ENCODE results near the gene CLMN. TPM values are rescaled to one million over a fixed set of nuclear protein-coding genes. Genes with fewer than 3 reads are reported as not detected.

The CLMN gene
- total and polyA plus RNA-seq, 2 of the 4 experiments (the other 2 are of a cell fraction): 0.10 to 0.18 TPM

GRCh38 chr14:95315156-95315555 is 4.6 kb downstream of the CLMN start:
- no peaks in the 10 kb centered on the region for H3K9me1 ChIP-seq (ENCODE audit: insufficient read depth, low read length)
- 57% methylated on average over 1 of the region's 6 CpGs; no CpG with 5 or more reads in 1 of the 2 experiments for WGBS, 2 experiments (ENCODE audit: extremely low coverage in 2 of 2, insufficient read length in 1 of 2)
- H4K20me1 ChIP-seq (ENCODE audit: insufficient read depth, low read length): no peaks in the 10 kb centered on the region
- peaks cover 17% of the 10 kb centered on the region for H3K27me3 ChIP-seq (ENCODE audit: control insufficient read depth, insufficient read depth, low read length)
- in situ Hi-C loops (cut with MboI; ENCODE audit: low sequenced_read_pairs) (no loop called here), intact Hi-C loops (cut with micrococcal nuclease) (no loop called here), dilution Hi-C loops (cut with HindIII; ENCODE audit: low sequenced_read_pairs, unreplicated experiment) (no loop called here)
- no peak overlapping the region for H3K18ac ChIP-seq (ENCODE audit: low read depth, low read length)
- H3K79me1 ChIP-seq (ENCODE audit: low read depth in 1 of 2, low read length in 2 of 2): no peaks in the 10 kb centered on the region
- H2BK20ac ChIP-seq (ENCODE audit: low read depth, low read length): no peak overlapping the region
- H2BK15ac ChIP-seq (ENCODE audit: low read depth, low read length): no peak overlapping the region
- H2BK120ac ChIP-seq (ENCODE audit: low read depth, low read length): no peak overlapping the region
- no peaks in the 10 kb centered on the region for H3K36me3 ChIP-seq (ENCODE audit: control insufficient read depth, insufficient read depth, low read length)
- ChIA-PET CTCF (no interaction called here), POLR2A (ENCODE audit: unreplicated experiment) (no interaction called here)
- H3K27ac ChIP-seq (ENCODE audit: insufficient read depth, low read length): no peak overlapping the region
- DNase-seq (no peak), ATAC-seq (ENCODE audit: low read depth) (no peak)
- no peak overlapping the region for H3K14ac ChIP-seq (replicated peaks; ENCODE audit: low read depth, low read length)
- H4K8ac ChIP-seq (ENCODE audit: low read depth in 2 of 2, low read length in 2 of 2): no peak overlapping the region
- BruUV-seq (replicated peaks): no TSS peak
- no peaks in the 10 kb centered on the region; the same call in 1 of the 2 replicates for H3K4me1 ChIP-seq (ENCODE audit: control insufficient read depth, insufficient read depth, low read length)
- TF ChIP-seq ELK1 (IDR thresholded peaks at IDR 0.05; ENCODE audit: borderline replicate concordance, low read depth, low read length) (no peak), MXI1 (IDR thresholded peaks at IDR 0.05; ENCODE audit: borderline replicate concordance, low read depth, low read length) (no peak), CHD1 (IDR thresholded peaks at IDR 0.05; ENCODE audit: low read depth, low read length) (no peak), NFE2L2 (IDR thresholded peaks at IDR 0.05; ENCODE audit: low read depth, low read length) (no peak), POLR2A (IDR thresholded peaks at IDR 0.05; ENCODE audit: low read depth, low read length) (no peak), RFX5 (IDR thresholded peaks at IDR 0.05; ENCODE audit: low read depth, low read length) (no peak), RAD21 (IDR thresholded peaks at IDR 0.05; ENCODE audit: low read length) (no peak), FOS (IDR thresholded peaks at IDR 0.05; ENCODE audit: low read depth, low read length) (no peak), SMC3 (IDR thresholded peaks at IDR 0.05; ENCODE audit: low read depth, low read length) (no peak), CTCF (conservative IDR thresholded peaks at IDR 0.05; ENCODE audit: low read depth, low read length) (no peak), MAFK (IDR thresholded peaks at IDR 0.05; ENCODE audit: low read depth, low read length) (no peak), MAZ (IDR thresholded peaks at IDR 0.05; ENCODE audit: borderline replicate concordance, low read depth, low read length) (no peak), BHLHE40 (IDR thresholded peaks at IDR 0.05; ENCODE audit: low read depth, low read length) (no peak), RCOR1 (IDR thresholded peaks at IDR 0.05; ENCODE audit: insufficient replicate concordance, low read length) (no peak), CEBPB (IDR thresholded peaks at IDR 0.05; ENCODE audit: low read depth, low read length) (no peak), USF2 (IDR thresholded peaks at IDR 0.05; ENCODE audit: low read depth, low read length) (no peak)
- H3K9me3 ChIP-seq (ENCODE audit: control insufficient read depth, insufficient read depth, low read length): no peaks in the 10 kb centered on the region
- H2AK9ac ChIP-seq (replicated peaks; ENCODE audit: low read depth, low read length, poor library complexity): no peak overlapping the region
- H4K5ac ChIP-seq (ENCODE audit: low read depth, low read length): no peak overlapping the region
- H3K4ac ChIP-seq (ENCODE audit: low read depth, low read length): no peak overlapping the region
- H3K4me2 ChIP-seq (ENCODE audit: low read depth, low read length): no peak overlapping the region
- H3K9ac ChIP-seq (ENCODE audit: low read depth, low read length): no peak overlapping the region
- no peak overlapping the region for H3K4me3 ChIP-seq (ENCODE audit: insufficient read depth, low read depth, low read length)
- H2BK5ac ChIP-seq (ENCODE audit: low read depth, low read length, poor library complexity, severe bottlenecking): no peak overlapping the region
- no peak overlapping the region for H2AK5ac ChIP-seq (ENCODE audit: low read depth, low read length)
- no peak overlapping the region for H3K23ac ChIP-seq (ENCODE audit: low read depth, low read length)
- H2AFZ ChIP-seq (replicated peaks; ENCODE audit: low read length, poor library complexity): no peak overlapping the region
- no peak overlapping the region for H4K91ac ChIP-seq (ENCODE audit: insufficient read depth, low read depth, low read length)
- no peak overlapping the region for H3K56ac ChIP-seq (ENCODE audit: extremely low read depth, insufficient read depth, low read length)

Measured in IMR-90 (cell line).